ENCODE measurements around the gene CTXND2.
A peak's percentile ranks its signal among the peaks of the same experiment; 100 is the strongest.
"Not testable (repeated sequence)": the region's sequence is repeated elsewhere in the genome, so short reads cannot be mapped to it uniquely, and the experiment has no call there.

The CTXND2 gene

DNA sequence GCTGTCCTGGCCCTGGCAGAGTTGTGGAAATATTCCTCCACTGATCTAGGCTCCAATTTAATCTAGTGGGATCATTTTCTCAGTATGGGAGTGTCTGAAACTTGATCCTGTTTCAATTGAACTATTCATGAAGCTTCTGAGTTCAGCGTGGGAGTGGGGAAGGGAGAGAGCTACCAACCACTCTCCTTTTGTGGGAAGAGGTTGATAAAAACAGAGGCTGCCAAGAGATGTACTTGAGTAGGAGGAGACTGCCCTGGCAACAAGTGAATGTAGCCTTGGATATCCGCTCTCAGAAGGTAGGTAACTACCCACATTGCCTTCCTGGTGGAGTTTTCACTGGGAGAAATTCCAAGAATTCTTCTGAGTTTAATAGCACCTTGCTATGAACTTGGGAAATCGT, at the start of gene CTXND2:
CTXND2 (plus strand) TSS at position 119 of the 400 bp plus-strand sequence. CDS start 25,179 bp downstream, outside the sequence.
- DNase-seq: no peak

DNA sequence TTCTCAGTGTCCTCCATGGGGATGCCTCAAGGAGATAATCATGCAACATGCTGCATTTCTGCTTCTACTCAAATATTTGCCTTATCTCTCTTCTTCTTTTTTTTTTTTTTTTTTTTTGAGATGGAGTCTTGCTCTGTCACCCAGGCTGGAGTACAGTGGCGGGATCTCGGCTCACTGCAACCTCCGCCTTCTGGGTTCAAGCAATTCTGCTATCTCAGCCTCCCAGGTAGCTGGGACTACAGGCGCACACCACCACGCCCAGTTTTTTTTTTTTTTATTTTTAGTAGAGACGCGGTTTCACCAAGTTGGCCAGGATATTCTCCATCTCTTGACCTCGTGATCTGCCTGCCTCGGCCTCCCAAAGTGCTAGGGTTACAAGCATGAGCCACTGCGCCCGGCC, 46.1 kb upstream of the CTXND2 start:
- not testable (repeated sequence) for DNase-seq

DNA sequence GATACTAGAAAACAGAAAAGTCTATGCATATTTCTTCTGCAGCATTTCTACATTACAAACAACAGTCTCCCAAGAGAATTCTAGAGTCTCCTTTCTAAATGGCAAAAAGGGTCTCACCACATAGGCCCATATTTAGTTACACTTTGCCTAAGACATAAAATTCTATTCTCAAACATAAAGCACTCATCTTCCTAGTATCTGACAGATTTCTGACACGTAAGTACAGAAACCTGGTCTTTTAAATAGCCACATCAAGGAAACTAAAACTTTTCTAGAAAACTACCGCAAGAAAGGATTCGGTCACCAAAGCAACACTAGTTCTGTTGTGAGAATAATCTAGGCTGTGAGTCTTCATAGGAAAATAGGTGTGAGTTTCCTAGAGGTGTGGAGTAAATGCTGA, 45.3 kb upstream of the CTXND2 start:
- DNase-seq: no peak

DNA sequence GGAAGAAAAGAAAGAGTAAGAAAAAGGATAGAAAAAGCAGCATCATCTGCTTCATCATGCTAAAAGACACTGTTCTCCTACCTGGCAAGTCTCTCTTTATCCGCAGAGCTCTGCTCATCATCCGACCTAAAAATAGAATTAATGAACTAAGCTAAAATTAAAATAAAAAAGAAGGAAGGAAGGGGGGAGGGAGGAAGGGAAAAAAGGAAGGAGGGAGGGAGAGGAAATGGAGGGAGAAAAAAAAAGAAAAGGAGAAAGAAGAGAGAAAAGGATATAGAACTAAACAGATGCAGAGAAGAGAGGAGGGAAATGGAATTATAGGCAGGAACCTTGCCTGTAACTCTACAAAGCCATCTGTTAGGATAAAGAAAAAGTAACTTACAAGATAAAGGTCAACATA, 44.6 kb upstream of the CTXND2 start:
- no peak for DNase-seq

DNA sequence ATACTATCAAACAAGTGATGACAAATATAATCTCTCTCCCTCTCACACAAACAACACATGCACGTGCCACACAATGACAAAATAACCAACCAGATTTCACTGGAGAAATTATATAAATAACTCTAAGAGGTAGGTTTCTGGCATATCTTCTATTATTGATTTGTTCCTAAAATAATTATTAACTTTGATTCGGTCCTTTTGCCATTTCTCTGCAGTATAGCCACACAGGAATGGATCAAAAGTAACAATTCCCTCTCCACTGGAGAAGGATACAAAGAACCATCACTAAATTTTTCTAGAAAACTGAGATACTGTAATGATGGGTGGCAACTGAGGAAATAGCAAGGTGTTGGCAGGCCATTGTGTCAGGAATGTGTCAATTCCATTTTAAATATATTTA, 44.0 kb upstream of the CTXND2 start:
- DNase-seq: no peak

DNA sequence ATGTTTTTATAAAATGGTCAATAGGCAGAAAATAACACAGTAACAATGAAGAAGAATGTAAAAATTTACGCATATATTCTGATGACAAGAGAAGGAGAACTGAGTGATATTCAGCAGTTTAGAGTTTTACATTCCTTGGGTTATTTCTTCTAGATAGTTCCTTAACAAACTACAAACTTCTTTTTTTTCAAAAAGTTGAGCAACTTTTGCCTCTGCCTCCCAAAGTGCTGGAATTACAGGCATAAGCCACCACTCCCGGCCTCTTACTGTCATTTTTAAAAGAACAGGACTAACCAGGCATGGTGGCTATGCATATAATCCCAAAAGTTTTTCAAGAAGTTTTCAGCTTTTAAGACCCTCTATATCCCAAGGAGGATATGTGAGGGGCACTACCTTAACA, 43.5 kb upstream of the CTXND2 start:
- DNase-seq: no peak

DNA sequence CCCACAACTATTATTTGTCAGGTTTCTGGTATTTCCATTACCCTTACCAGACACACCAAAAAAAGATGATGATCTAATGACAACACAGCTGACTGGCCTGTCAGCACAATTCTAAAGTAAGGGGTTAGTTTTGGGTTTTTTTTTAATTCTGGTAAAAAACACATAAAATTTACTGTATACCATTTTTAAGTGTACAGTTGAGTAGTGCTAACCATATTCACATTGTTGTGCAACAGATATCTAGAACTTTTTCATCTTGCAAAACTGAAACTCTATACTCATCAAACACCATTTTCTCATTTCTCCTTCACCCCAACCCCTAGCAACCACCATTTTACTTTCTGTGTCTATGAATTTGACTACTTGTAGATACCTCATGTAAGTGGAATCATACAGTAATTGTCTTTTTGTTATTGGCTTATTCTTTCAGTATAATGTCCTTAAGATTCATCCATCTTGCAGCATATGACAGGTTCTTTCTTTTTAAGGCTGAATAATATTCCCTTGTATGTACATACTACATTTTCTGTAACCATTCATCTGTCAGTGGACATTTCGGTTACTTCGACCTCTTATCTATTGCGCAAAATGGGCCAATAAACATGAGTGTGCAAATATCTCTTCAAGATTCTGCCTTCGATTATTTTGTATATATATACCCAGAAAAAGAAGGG, 40.3 kb upstream of the CTXND2 start:
- DNase-seq: no peak

DNA sequence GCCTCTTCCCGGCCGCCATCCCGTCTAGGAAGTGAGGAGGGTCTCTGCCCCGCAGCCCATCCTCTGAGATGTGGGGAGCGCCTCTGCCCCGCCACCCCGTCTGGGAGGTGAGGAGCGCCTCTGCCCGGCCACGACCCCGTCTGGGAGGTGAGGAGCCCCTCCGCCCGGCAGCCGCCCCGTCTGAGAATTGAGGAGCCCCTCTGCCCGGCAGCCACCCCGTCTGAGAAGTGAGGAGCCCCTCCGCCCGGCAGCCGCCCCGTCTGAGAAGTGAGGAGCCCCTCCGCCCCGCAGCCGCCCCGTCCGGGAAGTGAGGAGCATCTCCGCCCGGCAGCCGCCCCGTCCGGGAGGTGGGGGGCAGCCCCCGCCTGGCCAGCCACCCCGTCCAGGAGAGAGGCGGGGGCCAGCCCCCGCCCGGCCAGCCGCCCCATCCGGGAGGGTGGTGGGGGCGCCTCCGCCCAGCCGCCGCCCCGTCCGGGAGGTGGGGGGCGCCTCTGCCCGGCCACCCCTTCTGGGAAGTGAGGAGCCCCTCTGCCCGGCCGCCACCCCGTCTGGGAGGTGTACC, 36.1 kb upstream of the CTXND2 start:
- DNase-seq: not testable (repeated sequence)

DNA sequence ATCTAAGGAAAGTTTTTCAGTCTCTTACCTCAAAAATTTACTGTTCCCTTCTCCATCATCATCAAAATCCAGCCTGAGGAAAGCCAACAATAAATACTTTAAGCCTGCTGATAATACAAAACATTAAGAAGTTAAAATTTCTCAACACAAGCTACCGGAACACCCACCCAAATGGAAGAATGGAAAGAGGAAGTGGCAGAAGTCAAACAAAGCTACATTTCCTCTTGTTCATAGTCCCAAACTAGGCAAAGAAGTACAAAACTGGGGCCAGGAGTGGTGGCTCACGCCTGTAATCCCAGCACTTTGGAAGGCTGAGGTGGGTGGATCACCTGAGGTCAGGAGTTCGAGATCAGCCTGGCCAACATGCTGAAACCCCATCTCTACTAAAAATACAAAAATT, 34.2 kb upstream of the CTXND2 start:
- DNase-seq: not testable (repeated sequence)

DNA sequence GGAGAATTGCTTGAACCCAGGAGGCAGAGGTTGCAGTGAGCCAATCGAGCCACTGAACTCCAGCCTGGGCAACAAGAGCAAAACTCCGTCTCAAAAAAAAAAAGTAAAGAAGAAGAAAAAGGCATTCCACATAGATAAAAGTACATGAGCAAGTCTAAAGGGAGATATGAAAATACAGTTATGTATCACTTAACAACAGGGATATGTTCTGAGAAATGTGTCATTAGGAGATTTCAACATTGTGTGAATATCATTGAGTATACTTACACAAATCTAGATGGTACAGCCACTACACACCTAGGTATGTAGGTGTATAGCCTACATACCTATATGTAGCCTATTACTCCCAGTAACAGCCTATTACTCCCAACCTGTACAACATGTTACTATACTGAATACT, 23.2 kb upstream of the CTXND2 start:
- DNase-seq: no peak

DNA sequence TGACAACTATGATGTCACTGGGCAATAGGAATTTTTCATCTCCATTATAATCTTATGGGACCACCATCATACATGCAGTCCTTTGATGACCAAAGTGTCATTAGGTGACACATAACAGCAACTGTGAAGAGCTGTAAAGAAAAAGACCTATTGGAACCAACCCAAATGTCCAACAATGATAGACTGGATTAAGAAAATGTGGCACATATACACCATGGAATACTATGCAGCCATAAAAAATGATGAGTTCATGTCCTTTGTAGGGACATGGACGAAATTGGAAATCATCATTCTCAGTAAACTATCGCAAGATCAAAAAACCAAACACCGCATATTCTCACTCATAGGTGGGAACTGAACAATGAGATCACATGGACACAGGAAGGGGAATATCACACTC, 22.7 kb upstream of the CTXND2 start:
- not testable (repeated sequence) for DNase-seq

DNA sequence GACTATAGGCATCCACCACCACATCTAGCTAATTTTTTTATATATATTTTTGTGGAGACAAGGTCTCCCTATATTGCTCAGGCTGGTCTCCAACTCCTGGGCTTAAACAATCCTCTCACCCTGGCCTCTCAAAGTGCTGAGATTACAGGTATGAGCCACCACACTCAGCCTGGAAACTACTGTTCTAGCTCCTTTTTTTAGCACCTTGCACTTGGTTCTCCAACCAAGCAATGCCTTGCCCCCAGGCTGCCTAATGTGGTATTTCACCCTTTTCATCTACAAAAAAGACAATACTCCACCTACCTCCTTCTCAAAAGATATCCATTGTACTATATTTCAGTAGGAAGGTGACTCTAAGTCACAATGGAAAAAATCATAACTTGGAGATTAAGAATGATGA, 17.3 kb upstream of the CTXND2 start:
- DNase-seq: no peak

DNA sequence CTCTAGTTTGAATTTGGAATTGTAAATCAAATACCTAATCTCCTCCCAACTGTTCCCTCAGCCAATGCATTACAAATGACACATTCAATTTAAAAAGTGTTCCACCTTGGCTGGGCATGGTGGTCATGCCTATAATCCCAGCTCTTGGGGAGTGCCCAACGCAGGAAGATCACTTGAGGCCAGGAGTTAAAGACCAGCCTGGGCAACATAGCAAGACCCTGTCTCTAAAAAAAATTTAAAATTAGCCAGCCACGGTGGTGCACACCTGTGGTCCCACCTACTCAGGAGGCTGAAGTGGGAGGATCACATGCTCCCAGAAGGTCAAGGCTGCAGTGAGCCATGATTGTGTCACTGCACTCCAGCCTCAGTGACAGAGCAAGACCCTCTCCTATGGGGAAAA, 14.4 kb upstream of the CTXND2 start:
- no peak for DNase-seq

DNA sequence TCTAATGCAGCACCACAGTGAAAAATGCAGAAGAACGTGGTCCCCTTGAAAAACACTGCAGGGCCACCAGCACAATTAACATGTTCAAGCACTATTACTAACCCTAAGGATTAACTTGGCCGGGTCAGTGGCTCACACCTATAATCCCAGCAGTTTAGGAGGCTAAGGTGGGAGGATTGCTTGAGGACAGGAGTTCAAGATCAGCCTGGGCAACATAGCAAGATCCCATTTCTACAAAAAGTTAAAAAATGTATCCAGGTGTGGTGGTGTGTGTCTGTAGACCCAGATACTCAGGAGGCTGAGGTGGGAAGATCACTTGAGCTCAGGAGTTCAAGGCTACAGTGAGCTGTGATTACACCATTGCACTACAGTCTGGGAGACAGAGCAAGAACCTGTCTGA, 13.4 kb upstream of the CTXND2 start:
- DNase-seq: no peak

DNA sequence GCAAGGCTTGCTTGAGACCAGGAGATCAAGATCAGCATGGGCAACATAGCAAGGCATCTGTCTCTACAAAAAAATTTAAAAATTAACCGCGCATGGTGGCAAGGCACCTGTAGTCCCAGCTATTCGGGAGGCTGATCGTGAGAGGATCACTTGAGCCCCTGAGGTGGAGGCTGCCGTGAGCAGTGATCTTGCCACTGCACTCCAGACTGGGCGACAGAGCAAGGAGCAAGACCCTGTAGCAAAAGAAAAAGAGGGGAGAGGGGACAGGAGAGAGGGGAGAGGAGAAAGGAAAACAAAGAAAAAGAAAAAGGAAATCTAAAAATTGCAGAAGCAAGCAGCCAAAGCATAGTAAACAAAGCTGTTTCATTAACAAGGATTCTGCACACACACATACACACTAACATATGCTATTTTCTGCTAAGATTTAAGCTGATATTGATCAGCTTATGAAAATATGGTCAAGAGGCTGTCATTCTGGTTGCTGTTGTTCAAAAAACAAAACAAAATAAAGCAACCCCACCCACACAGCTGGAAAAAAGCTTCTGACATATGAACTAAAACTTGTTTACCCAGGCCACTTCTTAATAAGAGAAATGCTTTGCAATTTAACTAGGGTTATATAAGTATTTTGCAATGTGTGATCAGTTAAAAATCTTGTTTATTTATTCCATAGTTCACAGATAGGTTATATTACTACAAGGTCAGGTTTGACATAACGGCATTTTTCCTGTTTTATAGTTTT, 12.3 kb upstream of the CTXND2 start:
- DNase-seq: no peak

DNA sequence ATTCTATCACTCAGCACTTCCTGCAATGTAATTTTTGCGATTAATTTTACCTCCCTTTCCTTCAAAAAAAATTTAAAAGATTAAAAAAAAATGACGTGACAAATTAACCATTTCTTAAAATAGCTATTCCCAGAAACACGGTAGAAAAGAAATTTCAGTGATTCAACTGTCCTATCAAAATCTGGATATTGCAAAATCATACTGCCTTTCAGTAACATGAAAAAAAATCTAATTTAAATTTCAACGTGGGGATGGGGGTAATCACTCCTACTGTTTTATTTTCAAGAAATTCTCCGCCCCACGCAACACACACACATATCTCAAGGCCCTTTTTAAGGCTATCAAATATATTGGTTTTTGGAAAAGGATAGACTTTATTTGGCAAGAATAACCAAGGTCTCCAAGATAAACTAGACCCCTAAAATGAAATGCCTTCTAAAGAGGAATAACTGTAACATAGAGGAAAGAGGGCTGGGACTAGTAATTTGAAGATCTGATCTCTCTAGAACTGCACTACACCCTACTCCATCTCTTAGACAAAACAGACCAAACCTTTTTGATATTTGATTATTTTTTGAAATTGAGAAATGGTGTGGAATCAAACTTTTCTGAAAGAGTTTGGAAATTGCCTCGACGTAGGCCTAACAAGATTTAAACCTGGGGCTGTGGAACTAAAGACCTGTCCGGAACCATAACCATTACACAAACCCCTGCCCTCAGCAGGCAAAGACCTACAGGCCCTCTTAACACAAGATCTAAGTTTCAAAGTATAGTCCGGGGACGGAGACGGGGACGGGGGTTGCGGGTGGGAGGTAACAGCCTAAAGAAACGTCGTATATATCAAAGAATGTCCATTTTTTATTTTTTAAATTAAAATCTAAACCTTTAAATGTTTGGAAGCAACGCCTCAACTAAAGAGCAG, 11.5 kb upstream of the CTXND2 start:
- DNase-seq: peak; percentile 65

DNA sequence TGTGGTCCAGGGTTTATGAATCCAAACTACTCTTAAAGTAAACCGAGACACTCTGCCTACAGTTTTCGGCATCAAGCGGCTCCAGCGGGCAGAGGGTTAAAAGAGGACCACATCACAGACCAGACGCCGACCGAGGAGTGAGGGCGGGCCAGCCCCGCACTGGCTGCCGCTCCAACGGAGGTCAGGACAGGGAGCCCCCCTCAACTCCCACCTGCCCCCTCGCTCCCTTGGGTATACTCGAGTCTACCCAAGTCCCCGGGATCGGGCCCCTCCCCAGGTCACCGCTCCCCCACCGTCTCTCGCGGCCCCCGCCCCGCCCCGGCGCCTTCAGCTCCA, 10.8 kb upstream of the CTXND2 start:
- no peak for DNase-seq

DNA sequence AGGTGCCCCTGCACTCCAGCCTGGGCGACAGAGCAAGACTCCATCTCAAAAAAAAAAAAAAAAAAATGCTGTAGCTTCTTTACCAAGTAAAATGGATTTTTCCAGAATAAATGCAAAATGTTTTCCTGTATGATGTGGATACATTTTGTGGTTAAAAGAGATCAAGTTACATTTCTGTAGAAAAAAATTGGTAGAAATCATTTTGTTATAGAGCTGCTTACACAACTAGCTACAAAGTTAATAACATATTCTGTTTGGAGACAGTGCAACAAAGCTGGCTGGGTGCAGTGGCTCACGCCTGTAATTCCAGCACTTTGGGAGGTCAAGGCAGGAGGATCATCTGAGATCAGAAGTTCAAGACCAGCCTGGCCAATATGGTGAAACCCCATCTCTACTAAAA, 8.0 kb upstream of the CTXND2 start:
- DNase-seq: not testable (repeated sequence)

DNA sequence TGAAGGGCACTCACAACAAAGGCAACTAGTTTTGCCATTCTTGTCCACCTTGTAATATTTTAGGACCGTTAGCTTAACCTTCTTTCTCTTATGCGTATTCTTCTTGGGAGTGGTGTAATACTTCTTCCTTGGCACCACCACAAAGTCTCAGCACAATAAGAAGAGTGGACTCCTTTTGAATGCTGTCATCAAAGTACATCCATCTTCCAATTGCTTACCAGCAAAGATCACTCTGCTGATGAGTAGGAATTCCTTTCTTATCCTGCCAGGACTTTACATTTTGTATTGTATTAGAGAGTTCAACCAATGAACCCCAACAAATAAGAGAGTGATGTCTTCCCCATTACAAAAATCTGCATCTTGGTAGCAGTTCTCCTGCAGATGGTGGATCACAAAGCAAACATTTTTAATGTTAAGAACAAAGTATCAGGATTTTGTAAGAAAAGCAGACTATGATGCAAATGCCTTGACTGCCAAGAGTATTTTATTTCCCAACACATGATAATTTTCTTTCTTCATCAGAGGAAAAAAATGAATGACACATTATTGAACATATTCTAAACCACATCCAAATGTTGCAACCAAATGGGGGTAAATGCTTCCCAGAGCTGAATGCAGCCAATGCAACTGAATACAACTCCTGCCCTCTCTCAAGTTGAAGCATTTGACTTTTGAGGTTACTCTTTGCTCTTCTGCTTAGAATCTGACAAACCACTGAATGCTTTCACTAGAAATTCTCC, 5.4 kb upstream of the CTXND2 start:
- DNase-seq: no peak

DNA sequence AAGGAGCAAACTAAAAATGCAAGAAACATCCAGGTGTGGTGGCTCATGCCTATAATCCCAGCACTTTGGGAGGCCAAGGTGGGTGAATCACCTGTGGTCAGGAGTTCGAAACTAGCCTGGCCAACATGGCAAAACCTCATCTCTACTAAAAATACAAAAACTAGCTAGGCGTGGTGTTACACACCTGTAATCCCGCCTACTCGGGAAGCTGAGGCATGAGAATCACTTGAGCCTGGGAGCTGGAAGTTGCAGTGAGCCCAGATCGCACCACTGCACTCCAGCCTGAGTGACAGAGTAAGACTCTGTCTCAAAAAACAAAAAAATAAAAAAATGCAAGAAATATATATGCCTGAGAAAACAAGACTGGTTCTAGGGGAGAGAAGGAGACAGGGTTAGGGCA, 3.8 kb upstream of the CTXND2 start:
- DNase-seq: not testable (repeated sequence)

DNA sequence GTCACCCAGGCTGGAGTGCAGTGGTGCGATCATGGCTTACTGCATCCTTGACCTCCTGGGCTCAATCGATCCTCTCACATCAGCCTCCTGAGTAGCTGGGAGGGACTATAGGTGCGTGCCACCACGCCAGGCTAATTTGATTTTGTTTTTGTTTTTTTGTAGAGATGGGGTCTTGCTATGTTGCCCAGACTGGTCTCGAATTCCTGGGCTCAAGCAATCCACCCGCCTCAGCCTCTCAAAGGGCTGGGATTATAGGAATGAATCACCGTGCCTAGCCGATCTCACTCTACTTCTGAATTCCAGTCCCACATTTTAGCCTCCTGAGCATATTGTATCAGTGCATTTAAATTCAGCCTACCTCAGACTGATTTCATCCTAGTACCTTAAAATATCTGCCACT, 1.8 kb downstream of the CTXND2 start:
- DNase-seq: no peak

DNA sequence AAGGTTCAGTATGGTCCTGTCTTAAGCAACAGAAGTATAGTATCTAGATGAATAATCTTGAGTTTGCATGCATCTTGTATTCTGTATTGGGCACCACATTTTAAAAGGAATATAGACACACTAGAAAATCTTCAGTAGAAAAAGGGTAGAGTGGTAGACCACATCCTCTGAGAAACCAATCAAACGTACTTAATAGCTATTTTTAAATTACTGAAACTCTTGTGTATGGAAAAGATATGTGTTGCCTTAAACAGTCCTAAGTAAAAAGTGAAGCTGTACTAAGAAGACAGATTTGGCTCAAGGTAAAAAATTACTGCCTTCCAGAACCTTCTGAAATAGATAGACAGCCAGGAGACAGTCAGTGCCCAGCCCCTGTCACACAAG, 3.1 kb downstream of the CTXND2 start:
- no peak for DNase-seq

Measured in activated effector memory CD4-positive, alpha-beta T cell treated with anti-CD3 and anti-CD28 coated beads, Interleukin-2, amount 50 U/mL, for 16 hours (primary cell).